Activated naive CD4-positive, alpha-beta T cell treated with anti-CD3 and anti-CD28 coated beads, Interleukin-2, amount 50 U/mL, for 72 hours (primary cell): ENCODE data around the gene CALR. TPM values are rescaled to one million over a fixed set of nuclear protein-coding genes. Genes with fewer than 3 reads are reported as not detected.
A peak's percentile ranks its signal among the peaks of the same experiment; 100 is the strongest.
"Not testable (repeated sequence)": the region's sequence is repeated elsewhere in the genome, so short reads cannot be mapped to it uniquely, and the experiment has no call there.

Source experiments
- ATAC-seq, 2 donors: fragments of 150-1000 bp; cut with Tn5 transposase; 2 replicates each; pipeline ENCODE4 v1.10.0; 2021; ENCODE audit warnings: mild to moderate bottlenecking in 2 of 2, moderate library complexity in 2 of 2
- DNase-seq, 2 donors: peaks; one replicate each; pipeline ENCODE4 v3.0.0; 2021 to 2022; ENCODE audit warnings: low spot score in 2 of 2
- H3K27ac Mint-ChIP-seq, 2 donors: one replicate each; pipeline ENCODE4 v1.8.0; 2022; ENCODE audit warnings: mild to moderate bottlenecking in 2 of 2, mixed read lengths in 2 of 2
- H3K36me3 Mint-ChIP-seq, 2 donors: one replicate each; pipeline ENCODE4 v1.8.0; 2022; ENCODE audit warnings: mixed read lengths in 2 of 2
- H3K9me3 Mint-ChIP-seq, 2 donors: one replicate each; pipeline ENCODE4 v1.8.0; 2022; ENCODE audit warnings: mixed read lengths in 2 of 2
- total RNA-seq, 2 donors: library from RNA; stranded (reverse); gene quantifications; one replicate each; pipeline ENCODE4 v1.2.3, GENCODE V29; 2022

Gene CALR
- total RNA-seq, result 100 to 1,000 TPM; 505 to 624 TPM

DNA sequence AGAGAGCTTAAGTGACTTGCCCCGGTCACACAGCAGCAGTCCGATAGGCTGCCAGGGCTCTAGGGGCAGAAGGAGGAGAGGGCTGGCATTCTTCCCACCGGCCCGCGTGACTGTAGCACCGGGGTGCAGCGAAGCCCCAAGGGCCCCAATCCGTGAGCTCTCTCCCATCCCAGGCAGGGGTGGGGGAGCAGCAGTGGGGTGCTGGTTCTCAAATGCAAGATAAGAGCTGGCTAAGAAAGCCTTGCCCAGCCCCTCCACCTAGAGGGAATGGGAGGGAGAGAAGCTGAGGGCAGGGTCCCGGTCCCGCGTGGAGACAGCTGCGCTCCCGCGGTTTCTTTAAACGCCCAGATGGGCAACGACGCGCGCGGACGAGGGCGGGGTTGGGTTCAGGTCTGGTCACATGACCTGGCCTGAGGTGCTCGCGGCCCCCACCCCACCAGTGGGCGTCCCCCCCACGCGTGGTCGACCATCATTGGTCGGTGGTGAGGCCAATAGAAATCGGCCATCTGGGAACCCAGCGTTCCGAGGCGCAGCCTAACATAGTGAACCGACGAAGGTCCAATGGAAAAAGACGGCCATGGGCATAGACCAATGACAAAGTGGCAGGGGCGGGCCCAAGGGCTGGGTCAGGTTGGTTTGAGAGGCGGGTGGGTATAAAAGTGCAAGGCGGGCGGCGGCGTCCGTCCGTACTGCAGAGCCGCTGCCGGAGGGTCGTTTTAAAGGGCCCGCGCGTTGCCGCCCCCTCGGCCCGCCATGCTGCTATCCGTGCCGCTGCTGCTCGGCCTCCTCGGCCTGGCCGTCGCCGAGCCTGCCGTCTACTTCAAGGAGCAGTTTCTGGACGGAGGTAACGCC is at the start of gene CALR:
Gene CALR (plus strand): TSS at position 683 of the 852 bp plus-strand sequence. CDS start 71 bp downstream, at position 754.
- Mint-ChIP-seq H3K27ac (peak within 1 kb of the TSS; percentile 97 to 99), H3K36me3 (peaks cover 37 to 51% of the 10 kb centered on the region in 2 donors), H3K9me3 (no peaks in the 10 kb centered on the region)
- ATAC-seq (peak; percentile 87 to 89), DNase-seq (peak; percentile 99)

DNA sequence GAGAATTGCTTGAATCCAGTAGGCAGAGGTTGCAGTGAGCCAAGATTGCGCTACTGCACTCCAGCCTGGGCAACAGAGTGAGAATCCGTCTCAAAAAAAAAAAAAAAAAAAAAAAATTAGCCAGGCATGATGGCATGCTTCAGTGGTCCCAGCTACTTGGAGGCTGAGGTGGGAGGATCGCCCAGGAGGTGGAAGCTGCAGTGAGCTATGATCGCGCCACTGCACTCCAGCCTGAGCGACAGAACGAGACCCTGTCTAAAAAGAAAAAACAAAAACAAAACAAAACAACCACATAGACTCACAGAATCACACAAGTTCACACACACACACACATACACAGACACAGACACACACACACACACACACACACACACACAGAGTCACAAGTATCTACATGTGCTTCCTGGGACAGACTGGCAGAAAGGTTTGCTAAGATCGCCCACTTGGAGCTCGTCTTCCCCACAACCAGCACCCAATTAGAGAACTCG is 48.1 kb upstream of the CALR start:
- H3K27ac Mint-ChIP-seq, result peak overlapping the region; percentile 84 to 93
- H3K36me3 Mint-ChIP-seq, H3K9me3 Mint-ChIP-seq, ATAC-seq, DNase-seq: not testable (repeated sequence)

DNA sequence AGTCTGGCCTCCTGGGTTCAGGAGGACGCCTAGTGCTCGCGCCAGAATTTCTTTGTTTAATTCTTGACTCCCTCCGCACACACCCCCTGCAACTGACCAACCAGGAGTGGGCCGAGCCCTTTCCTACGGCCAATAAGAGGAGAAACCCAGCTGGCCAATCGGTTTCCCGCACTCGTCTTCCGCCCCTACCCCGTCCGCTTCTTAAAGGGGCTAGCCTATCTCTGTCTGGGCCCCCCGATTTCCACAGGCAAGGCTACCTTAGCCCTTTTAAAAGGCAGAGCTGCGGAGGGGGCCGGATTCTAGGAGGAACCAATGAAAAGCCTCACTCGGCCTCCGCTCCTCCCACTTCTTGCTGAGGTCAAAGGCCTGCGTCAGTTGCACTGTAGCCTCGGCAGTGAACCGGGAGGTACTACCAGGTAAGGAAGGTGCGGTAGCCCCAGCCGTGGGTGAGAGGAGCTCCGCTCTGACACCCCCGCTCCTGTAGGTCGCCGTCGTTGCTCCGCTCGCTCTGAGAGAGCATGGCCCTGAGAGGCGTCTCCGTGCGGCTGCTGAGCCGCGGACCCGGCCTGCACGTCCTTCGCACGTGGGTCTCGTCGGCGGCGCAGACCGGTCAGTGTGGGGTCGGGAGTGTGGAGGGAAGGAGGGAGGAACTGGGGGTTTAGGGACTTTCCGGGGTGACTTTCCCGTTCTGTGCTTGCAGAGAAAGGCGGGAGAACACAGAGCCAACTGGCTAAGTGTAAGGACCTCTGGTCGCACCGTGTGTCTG is 47.4 kb upstream of the CALR start, which contains the start of gene GCDH:
Gene GCDH (plus strand): TSS at position 374 of the 766 bp plus-strand sequence. CDS start 145 bp downstream, at position 519.
- ATAC-seq (peak; percentile 93 to 97), DNase-seq (peak; percentile 91 to 92)
- H3K36me3 Mint-ChIP-seq, result peaks cover 5 to 9% of the 10 kb centered on the region in 2 donors
- peak within 1 kb of the TSS; percentile 84 to 93 for H3K27ac Mint-ChIP-seq
- no peaks in the 10 kb centered on the region for H3K9me3 Mint-ChIP-seq

DNA sequence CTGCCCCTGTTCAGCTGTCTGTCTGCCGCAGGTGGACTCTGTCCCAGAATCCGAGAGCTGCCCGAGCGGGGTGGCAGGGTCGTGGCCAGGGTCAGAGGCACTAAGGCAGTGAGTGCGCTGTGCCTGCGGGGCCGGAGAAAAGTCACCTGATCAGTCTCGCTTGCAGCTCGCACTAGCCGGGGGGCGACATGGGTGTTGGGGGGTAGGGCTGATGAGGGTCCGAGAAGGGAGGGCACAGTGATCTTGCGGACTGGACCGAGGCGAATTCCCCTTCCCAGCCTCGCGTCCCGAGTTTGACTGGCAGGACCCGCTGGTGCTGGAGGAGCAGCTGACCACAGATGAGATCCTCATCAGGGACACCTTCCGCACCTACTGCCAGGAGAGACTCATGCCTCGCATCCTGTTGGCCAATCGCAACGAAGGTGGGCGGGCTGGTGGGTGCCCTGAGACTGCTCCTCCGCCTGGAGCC is 46.8 kb upstream of the CALR start:
- DNase-seq, result no peak
- Mint-ChIP-seq H3K27ac (peak overlapping the region; percentile 84 to 93), H3K36me3 (peaks cover 5 to 9% of the 10 kb centered on the region in 2 donors), H3K9me3 (no peaks in the 10 kb centered on the region)
- no peak for ATAC-seq

DNA sequence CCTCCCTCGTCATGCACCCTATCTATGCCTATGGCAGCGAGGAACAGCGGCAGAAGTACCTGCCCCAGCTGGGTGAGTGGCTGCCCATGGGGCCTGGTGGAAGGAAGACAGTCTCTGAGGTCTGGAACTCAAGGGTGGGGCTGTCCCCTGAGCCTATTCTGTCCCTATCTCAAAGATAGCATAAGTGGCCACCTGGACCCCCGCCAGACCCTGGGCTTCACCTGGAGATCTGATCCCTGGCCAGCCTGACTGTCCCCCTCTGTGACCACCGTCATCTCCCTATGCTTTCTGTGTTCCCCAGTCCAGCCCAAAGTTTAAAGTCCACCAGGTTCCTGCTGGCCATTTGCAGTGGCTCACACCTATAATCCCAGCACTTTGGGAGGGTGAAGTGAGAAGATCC is 44.8 kb upstream of the CALR start:
- ATAC-seq (no peak), DNase-seq (no peak)
- Mint-ChIP-seq H3K36me3 (peaks cover 5 to 9% of the 10 kb centered on the region in 2 donors), H3K27ac (peak overlapping the region in 1 of 2 donors; percentile 55), H3K9me3 (no peaks in the 10 kb centered on the region)

DNA sequence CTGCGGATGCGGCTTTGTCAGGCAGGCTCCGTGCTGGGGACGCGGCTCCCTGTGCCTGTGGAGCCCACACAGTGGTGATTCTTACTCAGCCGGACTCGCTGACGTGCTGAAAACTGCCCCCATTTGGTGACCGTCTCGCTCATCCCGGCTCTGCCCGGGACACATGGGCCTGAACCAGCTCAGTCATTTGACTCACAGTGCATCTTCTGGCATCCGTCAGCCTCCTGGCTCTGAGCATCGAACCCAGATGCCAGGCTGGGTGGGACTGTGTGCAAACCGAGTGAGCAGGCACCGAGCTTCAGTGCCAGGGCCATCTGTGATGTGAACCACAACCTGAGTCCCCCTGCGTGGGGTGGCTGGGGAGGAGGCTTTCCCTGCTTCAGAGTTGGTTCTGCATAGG is 41.9 kb upstream of the CALR start:
- ATAC-seq (no peak), DNase-seq (no peak)
- H3K27ac Mint-ChIP-seq, result no peak overlapping the region
- H3K9me3 Mint-ChIP-seq, result no peaks in the 10 kb centered on the region
- peaks cover 0 to 3% of the 10 kb centered on the region in 2 donors for H3K36me3 Mint-ChIP-seq

DNA sequence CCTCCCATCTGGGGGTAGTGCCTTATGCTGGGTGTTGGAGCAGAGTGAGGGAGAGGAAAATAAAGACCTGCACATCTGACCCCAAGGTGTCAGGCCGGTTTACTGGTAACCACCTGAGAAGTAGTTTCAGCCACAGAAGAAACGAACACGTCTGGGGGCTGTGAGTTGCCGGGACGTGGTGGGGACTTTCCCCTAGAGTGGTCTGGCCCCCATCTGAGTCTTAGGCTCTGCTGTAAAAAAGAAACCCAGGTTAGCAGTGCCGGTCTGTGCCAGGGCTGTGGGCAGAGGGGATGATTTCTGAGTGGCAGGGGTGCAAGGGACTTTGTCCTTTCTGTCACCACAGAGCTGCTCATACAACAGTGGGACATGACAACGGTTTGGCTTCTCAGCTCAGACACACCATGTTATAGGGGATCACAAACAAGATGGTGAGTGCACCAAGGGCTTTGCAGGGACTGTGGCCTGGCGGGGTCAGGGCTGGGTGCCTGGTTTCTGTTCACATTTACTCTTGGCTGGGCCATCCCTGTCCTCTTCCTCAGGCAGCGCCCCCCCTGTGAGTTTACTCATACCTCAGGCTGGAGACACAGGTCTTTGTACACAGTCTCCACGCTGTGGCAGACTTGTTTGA is 38.4 kb upstream of the CALR start:
- Mint-ChIP-seq H3K9me3 (no peaks in the 10 kb centered on the region), H3K27ac (peak overlapping the region in 1 of 2 donors; percentile 39), H3K36me3 (no peaks in the 10 kb centered on the region)
- ATAC-seq (peak; percentile 81 to 83), DNase-seq (peak in 1 of 2 donors; percentile 9)

DNA sequence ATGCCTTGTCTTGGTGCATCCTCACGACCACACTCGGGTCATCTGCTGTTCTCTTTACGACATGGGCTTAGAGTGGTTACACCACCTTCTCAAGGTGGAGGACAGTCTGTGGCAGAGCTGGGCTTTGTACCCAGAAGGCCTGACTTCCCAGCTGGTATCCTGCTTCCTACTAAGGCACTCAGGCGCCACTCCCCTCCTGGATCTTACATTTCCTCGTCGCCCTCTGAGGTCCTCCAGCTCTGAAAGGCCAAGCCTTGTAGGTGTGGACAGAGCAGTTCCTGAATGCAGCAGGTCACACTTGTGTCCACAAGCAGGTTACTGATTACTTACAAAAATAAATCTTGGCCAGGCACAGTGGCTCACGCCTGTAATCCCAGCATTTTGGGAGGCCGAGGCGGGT is 31.2 kb upstream of the CALR start:
- peak overlapping the region in 1 of 2 donors; percentile 22 for H3K27ac Mint-ChIP-seq

DNA sequence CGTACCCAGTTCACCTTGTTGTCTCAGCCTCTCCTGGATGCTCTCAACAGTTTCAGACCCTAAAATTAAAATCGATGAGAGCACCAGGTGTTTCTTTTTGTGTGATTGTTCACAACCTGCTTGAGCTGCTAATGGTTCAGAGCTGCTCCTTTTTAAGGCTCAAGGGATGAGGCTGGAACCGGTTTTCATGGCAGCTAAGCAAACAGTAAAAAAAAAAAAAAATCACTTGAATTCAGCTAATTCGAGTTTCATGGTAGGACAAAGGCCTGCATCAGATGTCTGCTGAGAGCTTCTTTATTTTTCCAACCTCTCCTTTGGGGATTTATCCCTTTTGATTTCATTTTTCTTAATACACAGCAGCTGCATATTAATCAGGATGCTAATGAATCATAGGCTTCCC is 25.8 kb upstream of the CALR start:
- no peaks in the 10 kb centered on the region for H3K9me3 Mint-ChIP-seq
- ATAC-seq (no peak), DNase-seq (no peak)
- H3K27ac Mint-ChIP-seq, result no peak overlapping the region
- no peaks in the 10 kb centered on the region for H3K36me3 Mint-ChIP-seq

More for the DNA sequence above, 31.2 kb upstream of the CALR start:
- DNase-seq, result no peak
- no peaks in the 10 kb centered on the region for H3K36me3 Mint-ChIP-seq
- no peaks in the 10 kb centered on the region for H3K9me3 Mint-ChIP-seq
- ATAC-seq, result no peak

DNA sequence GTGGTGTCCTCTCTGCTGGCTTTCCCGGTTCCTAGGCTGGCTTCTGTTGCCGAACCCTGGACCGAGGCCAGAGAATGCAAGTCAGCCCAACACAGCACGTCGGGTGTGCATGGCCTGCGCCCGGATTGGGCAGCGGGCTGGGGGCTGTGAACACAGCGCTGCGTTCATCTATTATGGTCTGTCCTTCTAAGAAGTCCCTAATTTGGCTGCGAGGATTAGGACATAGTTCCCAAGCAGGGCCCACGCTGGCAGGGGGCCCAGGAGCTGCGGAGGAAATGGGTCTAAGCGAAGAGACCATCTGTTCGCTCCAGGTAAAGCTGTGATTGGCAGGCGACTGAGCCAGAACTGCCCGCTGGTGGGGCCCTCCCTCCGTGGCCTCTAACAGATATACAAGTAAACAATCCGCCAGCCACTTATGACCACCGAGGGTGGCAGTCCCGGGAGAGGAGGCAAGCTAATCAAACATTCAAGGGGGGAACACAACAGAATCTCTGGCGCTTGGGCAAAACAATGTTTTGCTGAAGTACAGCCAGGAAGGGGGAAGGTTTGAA is 25.3 kb upstream of the CALR start:
- Mint-ChIP-seq H3K36me3 (no peaks in the 10 kb centered on the region), H3K27ac (no peak overlapping the region), H3K9me3 (no peaks in the 10 kb centered on the region)
- ATAC-seq (no peak), DNase-seq (no peak)

DNA sequence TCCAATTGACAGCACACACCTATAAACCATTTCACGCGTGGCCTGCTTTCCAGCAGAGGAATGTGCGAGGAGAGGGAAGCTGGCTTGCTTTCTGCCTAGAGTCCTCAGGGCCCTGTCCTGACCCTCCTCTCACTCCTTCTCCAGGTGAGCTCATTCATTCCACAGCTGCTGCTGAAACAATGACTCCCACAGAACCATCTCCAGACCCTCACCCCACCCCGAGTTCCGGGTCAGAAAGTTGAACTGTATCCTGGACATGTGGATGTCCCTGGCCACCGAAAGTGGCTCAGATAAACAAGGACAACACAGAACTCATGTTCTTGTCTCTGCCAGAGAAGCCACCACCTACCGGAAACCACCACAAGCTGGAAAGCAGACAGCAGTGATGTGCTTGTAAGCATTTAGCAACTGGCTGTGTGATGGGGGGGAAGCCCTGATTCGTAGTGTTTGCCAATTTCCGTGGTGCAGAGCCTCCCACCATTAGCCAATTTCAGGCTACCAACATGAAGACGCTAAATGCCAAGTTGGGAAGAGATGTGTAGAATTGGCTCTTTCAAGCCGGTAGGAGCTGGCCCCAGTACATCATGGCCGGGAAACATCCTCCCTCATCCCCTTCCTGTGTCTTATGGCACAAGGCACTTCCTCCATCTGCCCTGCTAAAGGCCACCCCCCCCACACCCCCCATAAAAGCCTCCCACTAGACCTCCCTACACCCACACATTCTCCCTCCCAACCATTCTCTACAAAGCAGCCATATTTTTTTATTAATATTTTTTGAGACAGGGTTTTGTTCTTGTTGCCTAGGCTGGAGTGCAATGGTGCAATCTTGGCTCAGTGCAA is 24.3 kb upstream of the CALR start:
- DNase-seq, result peak in 1 of 2 donors; percentile 45
- peak overlapping the region; percentile 53 to 86 for H3K27ac Mint-ChIP-seq
- H3K36me3 Mint-ChIP-seq, result peaks cover 0 to 10% of the 10 kb centered on the region in 2 donors
- peaks cover 0 to 7% of the 10 kb centered on the region in 2 donors for H3K9me3 Mint-ChIP-seq
- peak; percentile 56 to 65 for ATAC-seq

DNA sequence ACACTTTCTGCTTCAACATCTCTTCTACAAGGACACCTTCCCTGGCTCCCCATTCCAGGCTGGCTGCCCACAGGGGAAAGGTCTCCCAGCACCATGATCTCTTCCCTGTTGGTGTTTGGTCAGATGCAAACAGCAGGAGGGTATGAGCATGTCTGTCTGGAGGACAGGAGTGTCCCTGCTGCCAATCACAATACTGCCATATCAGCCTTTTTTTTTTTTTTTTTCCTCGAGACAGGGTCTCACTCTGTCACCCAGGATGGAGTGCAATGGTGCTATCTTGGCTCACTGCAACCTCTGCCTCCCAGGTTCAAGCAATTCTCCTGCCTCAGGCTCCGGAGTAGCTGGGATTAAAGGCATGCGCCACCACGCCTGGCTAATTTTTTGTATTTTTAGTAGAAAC is 22.5 kb upstream of the CALR start:
- not testable (repeated sequence) for ATAC-seq, DNase-seq, H3K9me3 Mint-ChIP-seq, H3K27ac Mint-ChIP-seq
- peaks cover 0 to 19% of the 10 kb centered on the region in 2 donors for H3K36me3 Mint-ChIP-seq

DNA sequence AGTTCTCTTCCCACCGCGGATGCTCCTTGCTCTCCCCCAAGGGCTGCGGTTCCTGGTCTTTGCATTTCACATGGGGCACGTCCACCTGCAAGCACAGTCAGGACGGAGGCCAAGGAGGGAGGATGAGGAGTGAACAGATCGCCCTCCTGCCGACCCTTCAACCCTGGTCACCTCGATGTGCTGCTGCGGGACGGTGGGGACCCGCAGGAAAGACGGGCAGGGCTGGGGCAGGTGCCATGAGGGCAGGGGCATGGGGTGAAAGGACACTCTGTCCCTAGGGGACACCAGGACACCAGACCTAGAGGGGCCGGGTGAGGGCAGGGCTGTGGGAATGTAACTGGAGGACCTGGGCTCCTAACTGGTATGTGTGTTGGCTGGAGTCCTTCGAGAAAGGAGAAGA is 20.2 kb upstream of the CALR start:
- Mint-ChIP-seq H3K27ac (peak overlapping the region; percentile 92 to 95), H3K9me3 (peaks cover 0 to 7% of the 10 kb centered on the region in 2 donors), H3K36me3 (peaks cover 0 to 30% of the 10 kb centered on the region in 2 donors)
- no peak for DNase-seq
- ATAC-seq, result no peak

DNA sequence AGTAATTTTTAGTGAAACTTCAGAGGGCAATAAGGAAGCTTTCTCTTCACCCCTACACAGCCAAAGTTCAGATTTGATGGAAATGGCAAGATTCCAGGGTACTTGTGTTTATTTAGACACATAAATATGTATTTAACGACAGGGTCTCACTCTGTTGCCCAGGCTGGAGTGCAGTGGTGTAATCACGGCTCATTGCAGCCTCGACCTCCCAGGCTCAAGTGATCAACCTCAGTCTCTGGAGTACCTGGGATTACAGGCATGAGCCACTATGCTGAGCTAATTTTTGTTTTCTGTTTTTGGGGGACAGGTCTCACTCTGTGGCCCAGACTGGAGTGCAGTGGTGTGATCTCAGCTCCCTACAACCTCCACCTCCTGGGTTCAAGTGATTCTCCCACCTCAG is 17.4 kb upstream of the CALR start:
- no peak for DNase-seq
- no peak for ATAC-seq
- H3K9me3 Mint-ChIP-seq, result peaks cover 0 to 7% of the 10 kb centered on the region in 2 donors
- H3K36me3 Mint-ChIP-seq, result peaks cover 0 to 41% of the 10 kb centered on the region in 2 donors
- peak overlapping the region; percentile 44 to 92 for H3K27ac Mint-ChIP-seq

DNA sequence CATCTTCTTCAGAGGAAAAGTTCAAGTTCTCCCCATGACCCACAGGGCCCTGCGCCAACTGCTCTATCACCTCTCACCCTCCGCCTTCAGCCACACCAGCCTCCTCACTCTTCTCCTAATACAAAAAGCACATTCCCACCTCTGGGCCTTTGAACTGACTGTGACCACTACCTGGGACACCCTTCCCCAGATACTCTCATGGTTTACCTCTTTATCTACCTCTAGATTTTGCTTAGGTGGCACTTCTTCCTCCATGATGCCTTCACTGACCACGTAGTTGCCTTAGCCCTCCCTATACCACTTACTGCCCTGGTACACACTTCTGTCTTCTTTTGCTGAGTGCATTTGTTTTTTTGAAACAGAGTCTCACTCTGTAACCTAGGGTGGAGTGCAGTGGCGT is 15.4 kb upstream of the CALR start:
- no peak overlapping the region for H3K27ac Mint-ChIP-seq
- ATAC-seq (no peak), DNase-seq (no peak)
- H3K9me3 Mint-ChIP-seq, result peaks cover 0 to 7% of the 10 kb centered on the region in 2 donors
- peaks cover 8 to 51% of the 10 kb centered on the region in 2 donors for H3K36me3 Mint-ChIP-seq
